Smooth muscle cell of the brain vasculature (primary cell): ENCODE data around the gene NEXN.
"Not testable (repeated sequence)": the region's sequence is repeated elsewhere in the genome, so short reads cannot be mapped to it uniquely, and the experiment has no call there.

Source experiments
- DNase-seq: peaks from one replicate; pipeline ENCODE4 v3.0.0-alpha.2; 2012; ENCODE audit warnings: low read depth, low spot score

The NEXN gene

DNA sequence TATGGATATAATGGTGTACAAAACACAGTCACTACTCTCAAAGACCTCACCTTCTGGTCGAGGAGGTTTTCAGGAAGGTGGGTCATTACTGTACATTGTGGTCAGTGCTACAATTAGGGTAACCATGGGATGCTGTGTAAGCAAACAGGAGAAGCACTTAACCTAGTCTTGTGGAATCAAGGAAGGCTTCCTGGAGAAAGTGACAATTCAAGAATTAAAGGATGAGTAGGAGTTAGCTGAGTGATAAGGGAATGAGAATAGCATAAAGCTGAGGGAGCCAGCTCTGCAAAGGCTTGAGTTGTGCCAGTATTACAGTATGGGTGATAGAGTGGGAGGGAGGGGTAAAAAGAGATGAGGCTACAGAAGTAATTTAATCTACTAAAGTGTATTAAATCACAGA is 17.2 kb downstream of the NEXN start:
- no peak for DNase-seq

DNA sequence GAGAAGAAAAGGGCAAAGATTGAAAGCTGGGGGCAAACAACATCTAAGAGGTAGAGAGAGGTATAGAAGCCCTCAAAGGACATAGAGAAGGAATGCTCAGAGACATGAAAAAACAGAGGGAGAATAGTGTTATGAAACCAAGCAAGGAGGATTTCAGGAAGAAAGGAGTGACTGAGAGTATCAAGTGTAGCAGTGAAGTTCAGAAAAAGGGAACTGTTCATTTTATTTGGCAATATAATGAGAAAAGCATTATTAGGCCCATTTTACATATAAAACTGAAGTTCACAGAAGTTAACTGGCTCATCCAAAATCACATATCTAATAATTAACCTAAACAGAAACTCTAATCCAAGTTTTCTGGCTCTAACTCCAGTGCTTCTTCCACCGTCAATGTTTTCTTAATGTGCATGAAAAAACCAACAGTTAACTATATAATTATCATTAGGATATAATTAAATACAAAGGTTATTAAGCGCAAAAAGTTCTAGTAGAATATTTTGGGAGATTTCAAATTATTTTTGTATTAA is 17.7 kb downstream of the NEXN start:
- no peak for DNase-seq

DNA sequence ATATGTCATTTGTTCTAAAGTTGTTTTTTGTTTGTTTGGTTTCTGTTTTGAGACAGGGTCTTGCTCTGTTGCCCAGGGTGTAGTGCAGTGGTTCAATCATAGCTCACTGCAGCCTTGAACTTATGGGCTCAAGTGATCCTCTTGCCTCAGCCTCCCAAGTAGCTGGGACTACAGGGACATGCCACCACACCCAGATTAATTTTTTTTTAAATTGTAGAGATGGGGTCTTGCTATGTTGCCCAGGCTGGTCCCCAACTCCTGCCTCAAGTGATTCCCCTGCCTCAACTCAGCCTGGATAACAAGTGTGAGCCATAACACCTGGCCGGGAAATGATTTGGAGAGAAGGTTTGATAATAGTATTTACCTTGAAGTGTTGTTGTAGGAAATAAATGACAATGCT is 18.2 kb downstream of the NEXN start:
- no peak for DNase-seq

DNA sequence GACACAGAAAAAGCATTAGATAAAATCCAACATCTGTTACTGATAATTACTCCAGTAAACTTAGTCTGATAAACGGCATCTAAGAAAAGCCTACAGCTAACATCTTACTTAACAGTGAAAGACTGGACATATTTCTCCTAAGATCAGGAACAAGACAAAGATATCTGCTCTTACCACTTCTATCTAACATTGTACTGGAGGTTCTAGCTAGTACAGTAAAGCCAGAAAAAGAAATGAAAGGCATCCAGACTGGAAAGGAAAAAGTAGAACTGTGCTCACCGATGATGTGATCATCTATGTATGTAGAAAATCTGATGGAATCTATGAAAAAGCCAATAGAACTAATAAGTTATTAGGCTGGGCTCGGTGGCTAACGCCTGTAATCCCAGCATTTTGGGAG is 21.7 kb downstream of the NEXN start:
- no peak for DNase-seq

DNA sequence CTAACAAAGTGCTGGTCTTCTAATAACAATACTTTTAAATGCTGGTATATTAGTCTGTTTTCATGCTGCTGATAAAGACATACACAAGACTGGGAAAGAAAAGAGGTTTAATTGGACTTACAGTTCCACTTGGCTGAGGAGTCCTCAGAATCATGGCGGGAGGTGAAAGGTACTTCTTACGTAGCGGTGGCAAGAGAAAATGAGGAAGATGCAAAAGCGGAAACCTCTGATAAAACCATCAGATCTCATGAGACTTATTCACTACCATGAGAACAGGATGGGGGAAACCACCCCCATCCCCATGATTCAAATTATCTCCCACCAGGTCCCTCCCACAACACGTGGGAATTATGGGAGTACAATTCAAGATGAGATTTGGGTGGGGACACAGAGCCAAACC is 30.5 kb downstream of the NEXN start:
- DNase-seq, result not testable (repeated sequence)

DNA sequence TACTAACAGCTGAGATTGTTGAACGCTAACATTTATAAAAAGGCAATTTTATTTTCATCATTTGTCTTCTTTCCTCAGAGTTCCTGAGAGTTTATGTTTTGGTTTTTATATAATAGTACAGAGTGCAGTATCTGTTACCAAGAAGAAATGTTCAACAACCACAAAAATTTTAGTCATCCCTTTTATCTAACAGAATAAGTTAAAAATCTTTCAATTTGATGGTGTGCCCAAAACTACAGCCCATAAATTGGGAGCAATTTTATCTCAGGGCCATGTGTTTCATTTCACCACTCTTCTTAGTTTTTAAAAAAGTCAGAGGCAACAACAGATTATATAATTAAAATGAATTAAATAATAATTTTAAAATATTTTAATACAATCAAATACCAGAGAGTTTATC is 37.1 kb downstream of the NEXN start:
- DNase-seq, result no peak

DNA sequence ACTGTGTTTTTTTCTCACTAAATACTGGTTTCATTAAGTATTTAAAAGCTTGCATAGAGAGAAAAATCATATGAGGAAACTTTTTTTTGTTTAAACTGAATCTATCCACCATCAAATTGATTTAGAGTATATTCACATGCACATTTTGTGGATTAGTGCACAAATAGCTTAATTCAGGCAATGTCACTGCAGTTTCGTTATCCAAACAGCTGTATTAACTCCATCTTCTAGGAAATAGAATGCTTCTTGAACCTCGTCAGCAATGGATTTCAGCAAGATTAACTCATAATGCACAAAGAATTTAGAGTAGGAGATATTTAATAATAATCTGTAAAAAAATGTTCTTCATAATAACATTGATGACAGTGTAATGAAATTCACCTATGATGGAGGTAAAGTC is 37.5 kb downstream of the NEXN start:
- DNase-seq, result no peak

DNA sequence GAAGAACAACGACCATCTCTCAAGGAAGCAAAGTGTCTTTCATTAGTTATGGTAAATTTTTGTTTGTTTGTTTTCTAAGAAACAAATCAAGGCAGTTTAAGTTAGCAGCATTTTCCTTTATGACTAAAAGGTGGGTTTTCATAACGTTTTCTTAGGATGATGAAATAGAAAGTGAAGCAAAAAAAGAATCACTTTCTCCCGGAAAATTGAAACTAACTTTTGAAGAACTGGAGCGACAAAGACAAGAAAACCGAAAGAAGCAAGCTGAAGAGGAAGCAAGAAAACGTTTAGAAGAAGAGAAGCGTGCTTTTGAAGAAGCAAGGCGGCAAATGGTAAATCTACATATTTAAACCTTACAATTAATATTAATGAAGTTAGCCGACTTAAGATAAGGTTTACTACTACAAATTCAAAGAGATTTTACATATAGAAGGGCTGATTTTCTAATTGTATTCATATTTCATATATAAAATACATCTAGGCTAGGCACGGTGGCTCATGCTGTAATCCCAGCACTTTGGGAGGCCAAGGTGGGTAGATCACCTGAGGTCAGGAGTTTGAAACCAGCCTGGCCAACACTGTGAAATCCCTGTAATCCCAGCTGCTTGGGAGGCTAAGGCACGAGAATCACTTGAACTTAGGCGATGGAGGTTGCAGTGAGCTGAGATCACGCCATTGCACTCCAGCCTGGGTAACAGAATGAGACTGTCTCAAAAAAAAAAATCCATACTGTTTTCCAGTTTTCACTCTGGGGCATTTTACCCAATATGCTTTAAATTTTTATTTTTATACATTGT is 38.3 kb downstream of the NEXN start:
- no peak for DNase-seq

DNA sequence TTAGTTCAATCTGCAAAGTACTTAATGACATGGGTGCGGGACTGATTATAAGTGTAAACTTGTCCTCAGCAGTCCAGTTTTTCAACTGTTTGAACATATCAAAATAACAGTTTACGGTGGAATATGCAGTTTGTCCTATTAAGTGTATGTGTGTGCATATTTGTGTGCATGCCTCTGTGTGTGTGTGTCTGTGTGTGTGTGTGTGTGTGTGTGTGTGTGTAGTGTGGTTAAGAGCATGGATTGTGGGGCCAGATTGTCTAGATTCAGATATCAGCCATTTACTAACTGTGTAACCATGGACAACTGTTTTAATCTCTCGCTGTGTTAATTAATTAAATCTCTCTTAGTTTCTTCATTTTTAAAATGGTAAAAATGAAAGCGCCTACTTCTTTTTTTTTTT is 39.0 kb downstream of the NEXN start:
- DNase-seq, result no peak

DNA sequence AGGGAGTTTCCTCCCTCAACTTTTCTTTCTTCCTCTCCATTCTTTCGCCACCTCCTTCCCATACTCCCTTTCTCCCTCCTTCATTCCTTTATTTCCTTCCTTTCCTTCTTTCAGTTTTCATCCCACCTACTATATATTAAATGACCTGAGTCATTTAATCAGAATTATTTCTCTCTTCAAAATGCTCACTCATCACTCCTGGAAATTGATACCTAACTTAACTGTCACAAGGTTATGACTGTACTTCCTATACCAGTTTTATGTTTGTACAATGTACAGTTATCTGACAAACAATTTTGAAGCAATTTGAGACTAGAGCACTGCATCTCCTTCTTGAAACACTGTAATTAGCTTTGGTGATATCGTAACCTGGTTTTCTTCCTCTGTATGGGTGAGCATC is 41.4 kb downstream of the NEXN start:
- no peak for DNase-seq

DNA sequence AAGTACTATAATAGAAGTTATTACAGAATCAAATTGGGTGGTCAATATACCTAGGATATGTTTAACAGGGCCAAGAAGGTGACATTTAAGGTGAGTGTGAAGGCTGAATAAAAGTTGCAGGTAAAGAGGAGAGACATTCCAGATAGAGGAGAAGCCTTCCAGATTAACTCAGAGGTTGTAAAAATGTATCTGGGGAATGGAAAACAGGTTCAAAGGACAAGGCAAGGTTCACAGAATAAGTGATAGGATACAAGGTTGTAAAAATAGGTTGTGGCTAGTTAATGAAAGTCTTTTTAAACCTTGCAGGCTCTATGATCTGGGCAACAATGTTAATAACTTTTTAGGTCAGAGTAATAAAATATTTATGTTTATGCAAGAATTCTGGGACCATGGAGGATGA is 50.2 kb downstream of the NEXN start:
- DNase-seq, result no peak

DNA sequence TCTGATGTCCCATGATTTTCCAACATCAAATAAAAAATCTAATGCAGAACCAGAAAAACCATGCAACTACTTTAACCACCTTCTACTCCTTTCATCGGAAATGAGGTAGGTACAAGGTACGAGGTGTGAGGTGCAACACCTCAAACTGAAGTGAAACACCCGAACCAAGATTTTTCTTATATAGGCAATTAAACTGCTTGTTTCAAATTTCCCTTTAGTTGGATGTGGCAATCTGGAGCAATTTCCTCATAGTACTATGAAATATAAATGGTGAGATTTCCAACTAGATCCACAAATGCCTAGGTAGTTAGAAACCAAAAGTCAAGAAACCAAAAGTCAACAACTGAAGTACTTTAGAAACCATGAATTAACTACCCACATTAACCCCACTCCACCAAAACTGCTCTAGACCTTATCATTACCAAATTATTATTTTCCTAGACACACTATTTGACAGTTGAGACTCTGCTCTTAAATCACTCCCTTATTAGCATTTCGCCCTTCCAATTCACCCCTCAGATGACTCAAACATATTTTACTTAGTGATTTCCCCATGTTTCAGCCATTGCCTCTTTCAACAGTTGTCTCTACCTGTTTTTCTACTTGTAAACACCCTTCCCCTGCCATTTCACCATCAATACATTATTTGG is 52.6 kb downstream of the NEXN start:
- DNase-seq, result no peak

DNA sequence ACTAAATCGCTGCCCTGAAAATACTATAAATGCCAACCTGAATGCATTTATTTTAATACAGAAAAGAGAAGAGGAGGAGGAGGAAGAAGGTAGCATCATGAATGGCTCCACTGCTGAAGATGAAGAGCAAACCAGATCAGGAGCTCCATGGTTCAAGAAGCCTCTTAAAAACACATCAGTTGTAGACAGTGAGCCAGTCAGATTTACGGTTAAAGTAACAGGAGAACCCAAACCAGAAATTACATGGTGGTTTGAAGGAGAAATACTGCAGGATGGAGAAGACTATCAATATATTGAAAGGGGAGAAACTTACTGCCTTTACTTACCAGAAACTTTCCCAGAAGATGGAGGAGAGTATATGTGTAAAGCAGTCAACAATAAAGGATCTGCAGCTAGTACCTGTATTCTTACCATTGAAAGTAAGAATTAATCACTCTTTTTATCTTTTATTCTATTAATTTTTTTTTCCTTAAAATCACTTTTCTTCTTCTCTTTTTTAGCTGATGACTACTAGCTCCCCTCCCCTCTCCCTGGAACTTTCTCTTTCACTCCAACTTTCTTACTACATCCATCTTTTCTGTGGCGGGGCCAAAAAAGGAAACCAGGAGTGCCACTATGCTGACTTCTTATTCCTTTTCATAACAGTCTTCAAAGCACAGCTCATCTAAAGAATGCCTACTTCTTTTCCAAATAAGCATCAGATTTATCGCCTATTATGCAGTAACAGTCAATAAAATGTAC is 54.1 kb downstream of the NEXN start:
- no peak for DNase-seq

DNA sequence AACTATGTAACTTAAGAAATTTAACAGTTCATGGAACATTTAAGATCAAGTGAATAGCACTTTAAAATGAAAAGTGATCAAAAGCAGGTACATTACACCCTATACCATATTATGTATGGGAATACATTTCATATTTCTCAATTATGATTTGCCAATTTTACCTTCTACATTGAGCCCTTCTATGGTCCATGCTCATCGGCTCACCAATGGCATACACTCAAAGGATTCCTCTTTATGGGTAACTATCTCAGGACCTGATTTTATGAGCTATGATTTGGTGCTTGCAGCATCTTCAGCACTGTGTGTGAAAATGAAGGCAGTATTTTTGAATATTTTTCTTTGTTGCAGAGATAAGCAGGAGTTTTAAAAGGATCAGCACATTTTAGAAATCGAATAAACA is 56.9 kb downstream of the NEXN start:
- no peak for DNase-seq

DNA sequence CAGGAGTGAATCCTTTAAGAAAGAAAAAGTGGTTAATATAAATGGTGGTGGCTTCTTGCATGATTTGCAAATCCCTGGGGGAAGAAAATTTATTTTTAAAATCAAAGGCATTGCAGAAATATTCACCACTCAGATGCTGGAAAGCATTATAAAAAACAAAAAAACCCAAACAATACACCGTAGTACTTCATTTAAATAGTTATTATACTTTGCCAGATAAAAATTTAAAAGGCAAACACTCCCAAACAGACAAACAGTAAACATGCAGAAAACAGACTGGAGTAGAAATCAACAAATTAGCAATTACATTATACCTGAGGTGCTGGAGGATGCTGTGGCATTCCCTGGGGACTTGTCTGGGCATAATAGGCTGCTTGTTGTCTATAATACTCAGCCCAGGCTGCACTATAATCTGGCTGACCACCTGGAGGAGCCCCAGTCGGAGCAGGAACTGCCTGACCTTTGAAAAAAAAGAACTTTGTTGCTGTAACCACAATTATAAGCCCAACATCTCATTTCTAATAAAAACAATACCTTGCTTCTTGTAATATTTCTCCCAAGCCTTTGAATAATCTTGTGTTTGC is 60.5 kb downstream of the NEXN start:
- DNase-seq, result no peak

DNA sequence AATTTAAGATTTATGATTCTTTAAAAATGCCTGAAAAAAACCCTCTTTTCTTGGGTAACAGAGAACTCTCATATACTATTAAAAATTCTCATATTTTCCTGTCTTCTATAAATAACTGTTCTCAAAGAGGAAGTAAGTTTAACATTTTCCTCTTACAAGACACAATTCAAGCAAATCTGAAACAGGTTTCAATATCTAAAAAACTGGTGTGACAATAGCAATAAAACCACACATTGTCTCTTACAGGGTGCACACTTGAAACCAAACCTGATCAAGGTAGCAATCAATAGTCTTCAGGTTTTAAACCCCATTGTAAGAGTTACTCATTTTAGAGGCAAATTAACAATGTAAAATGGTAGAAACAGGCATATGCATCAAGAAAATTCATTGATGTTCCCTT is 62.4 kb downstream of the NEXN start:
- no peak for DNase-seq

DNA sequence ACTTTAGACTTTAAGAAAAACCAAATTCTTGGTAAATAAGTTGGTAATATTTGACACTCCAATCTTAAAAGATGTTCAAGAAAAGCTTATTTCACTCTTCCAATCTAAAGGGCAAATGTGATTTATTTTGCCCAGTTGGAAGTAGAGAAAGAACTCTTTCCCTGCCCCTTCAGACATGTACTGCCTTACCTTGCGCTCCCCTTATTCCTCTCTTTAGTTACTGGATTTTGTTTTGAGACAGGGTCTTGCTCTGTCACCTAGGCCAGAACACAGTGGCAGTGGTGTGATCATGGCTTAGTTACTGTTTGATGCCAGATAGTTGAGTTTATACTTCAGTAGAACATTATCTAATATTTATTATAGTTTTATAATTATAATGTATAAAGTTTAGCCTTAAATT is 62.9 kb downstream of the NEXN start:
- DNase-seq, result no peak

DNA sequence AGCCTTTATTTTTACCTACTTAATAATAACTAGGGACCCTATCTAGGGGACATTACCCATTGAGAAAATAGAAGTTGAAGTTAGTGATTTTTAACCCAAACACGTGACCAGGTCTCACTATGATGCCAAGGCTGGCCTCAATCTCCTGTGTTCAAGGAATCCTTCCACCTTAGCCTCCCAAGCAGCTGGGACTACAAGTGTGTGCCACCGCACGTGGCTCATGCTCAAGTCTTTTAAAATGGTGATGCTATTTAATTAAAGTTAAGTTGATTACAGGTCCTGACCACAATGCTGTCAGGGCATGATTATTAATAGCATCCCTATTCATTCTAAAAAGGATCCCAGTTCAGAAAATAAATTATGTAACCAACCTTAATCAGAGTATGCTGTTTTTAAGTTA is 65.5 kb downstream of the NEXN start:
- no peak for DNase-seq

DNA sequence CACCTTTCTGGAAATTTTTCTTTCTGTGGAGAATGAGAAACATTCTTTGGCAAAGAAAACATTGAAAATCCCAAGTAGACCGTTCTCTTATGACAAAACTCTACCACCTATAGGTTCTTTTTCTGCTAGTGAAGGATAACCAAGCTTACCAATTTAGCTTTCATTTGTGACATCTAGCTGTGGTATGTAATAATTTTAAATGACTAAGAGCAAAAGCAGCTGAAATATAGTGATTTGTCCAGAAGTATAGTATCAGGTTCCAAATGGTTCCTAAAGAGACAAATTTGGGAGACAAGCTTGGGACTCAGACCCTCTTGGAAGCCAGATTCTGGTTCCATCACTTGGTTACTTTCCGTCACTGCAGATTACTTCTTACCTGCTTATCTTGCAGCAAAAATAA is 66.1 kb downstream of the NEXN start:
- no peak for DNase-seq

DNA sequence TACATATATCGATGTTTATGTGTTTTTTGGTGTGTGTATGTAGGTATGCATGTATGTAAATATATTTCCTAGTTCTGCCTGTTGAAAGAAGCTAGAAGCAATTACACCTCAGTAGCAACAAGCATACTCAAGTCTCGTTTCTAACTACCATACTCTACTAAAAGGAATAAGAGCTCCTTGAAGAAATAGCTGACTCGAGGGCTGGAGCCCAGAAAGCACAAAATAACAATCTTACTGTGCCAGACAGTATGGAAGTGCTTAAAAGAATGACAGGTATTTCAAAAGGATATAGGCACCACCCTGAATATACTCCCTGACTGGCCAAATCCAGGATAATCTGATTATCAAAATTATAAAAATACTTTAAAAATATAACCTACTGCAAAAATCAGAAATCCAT is 67.3 kb downstream of the NEXN start:
- no peak for DNase-seq

DNA sequence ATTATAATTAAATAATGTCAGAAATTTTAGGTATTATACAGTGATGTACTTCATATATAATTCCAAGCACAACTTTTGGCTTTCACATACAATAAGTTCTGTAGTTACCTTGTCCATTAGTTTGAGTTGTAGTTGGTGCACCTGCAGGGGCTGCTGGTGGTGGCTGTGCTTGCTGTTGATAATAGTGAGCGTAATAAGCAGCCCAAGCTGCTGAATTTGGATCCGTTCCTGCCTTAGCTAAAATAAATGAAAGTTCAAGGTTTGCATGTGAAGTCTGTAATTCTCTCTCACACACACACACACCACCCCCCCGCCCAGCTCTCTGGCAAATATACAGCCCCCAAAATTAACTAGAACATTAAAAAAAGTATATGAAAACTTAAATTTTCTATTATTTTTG is 68.0 kb downstream of the NEXN start:
- no peak for DNase-seq

DNA sequence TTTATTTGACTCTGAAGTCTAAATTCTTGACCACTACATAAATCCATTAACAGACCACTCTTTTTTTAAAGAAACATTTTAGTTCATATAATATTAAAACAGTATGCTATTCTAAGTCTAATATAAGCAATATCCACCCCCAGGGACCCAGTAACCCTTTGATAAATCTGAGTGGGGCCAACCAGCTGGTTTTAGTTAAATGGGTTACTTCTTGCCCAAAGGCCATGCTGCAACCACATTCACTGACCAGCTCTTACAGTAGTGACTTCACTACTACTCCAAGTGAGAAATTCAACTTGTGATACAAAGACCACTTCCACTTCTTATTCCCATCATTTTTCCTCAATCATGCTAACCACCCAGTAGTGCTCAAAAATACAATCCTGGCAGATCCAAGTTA is 70.0 kb downstream of the NEXN start:
- DNase-seq, result no peak
